GM12878 (cell line): ENCODE results near the gene C19orf38. TPM values are rescaled to one million over a fixed set of nuclear protein-coding genes. Genes with fewer than 3 reads are reported as not detected.

ENCODE experiments used
- ATAC-seq: fragments of 200-7000 bp; cut with Tn5 transposase; 3 replicates; pipeline ENCODE4 v1.9.1; 2020; ENCODE audit warnings: mild to moderate bottlenecking, moderate library complexity
- BruUV-seq: library from RNA; stranded (reverse); fragments of 400-500 nt; replicated peaks from 2 replicates; lab custom pipeline; 2021; lab: Mats Ljungman, UMichigan
- CTCF ChIA-PET: fragments of 300-600 bp; sonication (Branson Sonifier 250); formaldehyde crosslinking; extraction: SDS; loops from one replicate; lab custom pipeline; 2021; ENCODE audit warnings: inconsistent platforms; lab: Yijun Ruan, JAX
- POLR2A ChIA-PET: fragments of 350-600 bp; formaldehyde crosslinking; extraction: SDS; loops from one replicate; lab custom pipeline; 2021; ENCODE audit warnings: inconsistent platforms; lab: Charles Lee
- RAD21 ChIA-PET: fragments of 300-600 bp; sonication (Branson Sonifier 250); formaldehyde crosslinking; loops from one replicate; lab custom pipeline; 2023; ENCODE audit warnings: antibody characterized with exemption; ENCODE audit not compliant: unreplicated experiment; lab: Charles Lee
- SMC1A ChIA-PET: fragments of 300-600 bp; sonication (Branson Sonifier 250); formaldehyde crosslinking; loops from one replicate; lab custom pipeline; 2023; ENCODE audit not compliant: unreplicated experiment, uncharacterized antibody; lab: Charles Lee
- DNase-seq: peaks from one replicate; pipeline ENCODE4 v3.0.0-alpha.2; 2011; ENCODE audit warnings: low read depth, low spot score
- FAIRE-seq: peaks from 3 replicates; lab custom pipeline; 2011; peaks lifted over from hg19 to GRCh38; lab: Jason Lieb, UNC
- H2AFZ ChIP-seq: 2 replicates; pipeline ENCODE4 v1.6.0; 2011; ENCODE audit warnings: low read depth, low read length, control low read depth; ENCODE audit not compliant: control insufficient read depth
- H3K27ac ChIP-seq: 2 replicates; pipeline ENCODE4 v1.5.1; 2011; ENCODE audit warnings: control low read depth; ENCODE audit not compliant: control insufficient read depth, insufficient read depth
- H3K27me3 ChIP-seq, 2 experiments: replicated peaks in 1 of 2; 2 replicates each; pipeline versions ENCODE4 v1.6.0 to v1.6.1; 2011; ENCODE audit warnings: low read length in 1 of 2; ENCODE audit not compliant: control insufficient read depth in 2 of 2, insufficient read depth in 2 of 2
- H3K36me3 ChIP-seq, 2 experiments: 2 replicates each; pipeline ENCODE4 v1.5.1; 2011; ENCODE audit warnings: low read length in 1 of 2; ENCODE audit not compliant: control insufficient read depth in 2 of 2, insufficient read depth in 2 of 2
- H3K4me1 ChIP-seq: 2 replicates; pipeline ENCODE4 v1.6.1; 2011; ENCODE audit warnings: mild to moderate bottlenecking, low read length, moderate library complexity, mixed read lengths; ENCODE audit not compliant: control insufficient read depth, insufficient read depth
- H3K4me2 ChIP-seq: 2 replicates; pipeline ENCODE4 v1.6.0; 2011; ENCODE audit warnings: control low read depth; ENCODE audit not compliant: control insufficient read depth, insufficient read depth
- H3K4me3 ChIP-seq: fragments of 200-600 bp; sonication (generic); 2 replicates; pipeline ENCODE4 v1.5.1; 2016
- H3K79me2 ChIP-seq: 2 replicates; pipeline ENCODE4 v1.6.0; 2011; ENCODE audit warnings: low read length; ENCODE audit not compliant: control insufficient read depth, insufficient read depth
- H3K9ac ChIP-seq: 2 replicates; pipeline ENCODE4 v1.8.0; 2011; ENCODE audit warnings: low read length, control low read depth, mixed read lengths; ENCODE audit not compliant: control insufficient read depth, insufficient read depth
- H3K9me3 ChIP-seq: replicated peaks from 3 replicates; pipeline ENCODE4 v1.5.1; 2011; ENCODE audit warnings: mild to moderate bottlenecking, low read length; ENCODE audit not compliant: control insufficient read depth, insufficient read depth
- H4K20me1 ChIP-seq: 2 replicates; pipeline ENCODE4 v1.6.0; 2011; ENCODE audit not compliant: control insufficient read depth, insufficient read depth
- ETV6 ChIP-seq, 2 experiments: fragments of 450-650 bp in 1 of 2; IDR thresholded peaks in 1 of 2; conservative IDR thresholded peaks in 1 of 2; 2 replicates each; pipeline ENCODE4 v1.6.1; 2014; ENCODE audit warnings: antibody characterized with exemption in 1 of 2, borderline replicate concordance in 1 of 2, low read depth in 1 of 2, mild to moderate bottlenecking in 1 of 2, moderate library complexity in 1 of 2
- HDGF ChIP-seq: fragments of 450-650 bp; IDR thresholded peaks from 2 replicates; pipeline ENCODE4 v1.6.1; 2016; ENCODE audit warnings: antibody characterized with exemption
- IKZF2 ChIP-seq, 2 experiments: fragments of 450-650 bp; IDR thresholded peaks; 2 replicates each; pipeline ENCODE4 v1.6.1; 2017; ENCODE audit warnings: mild to moderate bottlenecking in 2 of 2, moderate library complexity in 2 of 2
- KLF5 ChIP-seq: fragments of 450-650 bp; IDR thresholded peaks from 2 replicates; pipeline ENCODE4 v1.6.1; 2014; ENCODE audit warnings: mild to moderate bottlenecking; ENCODE audit not compliant: partially characterized antibody
- MEF2B ChIP-seq: fragments of 450-650 bp; IDR thresholded peaks from 2 replicates; pipeline ENCODE4 v1.6.1; 2018; ENCODE audit warnings: mild to moderate bottlenecking, moderate library complexity; ENCODE audit not compliant: partially characterized antibody, poor library complexity, severe bottlenecking
- TCF12 ChIP-seq: IDR thresholded peaks from 2 replicates; pipeline ENCODE4 v1.6.1; 2011; ENCODE audit warnings: low read depth, mild to moderate bottlenecking, low read length
- ZNF217 ChIP-seq: fragments of 450-650 bp; IDR thresholded peaks from 2 replicates; pipeline ENCODE4 v1.6.1; 2017; ENCODE audit warnings: antibody characterized with exemption, mild to moderate bottlenecking
- WGBS: methylation state at CpG from one replicate; pipeline ENCODE4 v1.1.6; 2016; ENCODE audit warnings: low lambda C conversion rate; ENCODE audit not compliant: insufficient replicate concordance, insufficient coverage; ENCODE audit errors: missing lambda C conversion rate; 5-methylcytosine and 5-hydroxymethylcytosine counted together
- in situ Hi-C: fragments of 300-500 bp; cut with MboI; formaldehyde crosslinking; loops from 9 replicates; pipeline ENCODE4 v1.14.3; 2018; ENCODE audit warnings: mixed read lengths
- intact Hi-C: fragments of 100-400 bp; cut with micrococcal nuclease; formaldehyde crosslinking; loops from one replicate; pipeline ENCODE4 v1.14.2; 2022; ENCODE audit not compliant: unreplicated experiment
- polyA plus RNA-seq, 11 experiments: library from polyadenylated mRNA; depleted of rRNA in 4 of 11; unstranded in 6 of 11; stranded (reverse) in 5 of 11; fragments of >200 nt; fragmentation: Nextera tagmentation in 4 of 11; fragmentation: Illumina TruSeq in 1 of 11; extraction: Ambion mirVana in 4 of 11; extraction: Trizol in 1 of 11; gene quantifications; 1 replicate in 1 of 11; 2 replicates in 10 of 11; pipeline versions ENCODE4 v1.2.1 to v1.2.3, GENCODE V29; 2011 to 2016; ENCODE audit warnings: inconsistent platforms in 2 of 11, missing spikeins in 2 of 11, low read depth in 1 of 11
- total RNA-seq, 4 experiments: library from RNA; depleted of rRNA in 3 of 4; stranded (reverse); fragments of >200 nt in 3 of 4; fragmentation: Illumina TruSeq in 1 of 4; extraction: Trizol in 1 of 4; gene quantifications; 2 replicates each; pipeline versions ENCODE4 v1.2.1 to v1.2.3, GENCODE V29; 2013 to 2021
- TF ChIP-seq, protein P1 (sequence below): fragments of 450-650 bp; IDR thresholded peaks from 2 replicates; pipeline ENCODE4 v1.6.1; 2017; ENCODE audit warnings: mild to moderate bottlenecking, moderate library complexity

C19orf38 gene
- total and polyA plus RNA-seq, 10 of the 15 experiments (the other 5 are each of a cell fraction or from before 2014, with no cell fraction given), result 2.6 to 7.5 (median 5.0) TPM

DNA sequence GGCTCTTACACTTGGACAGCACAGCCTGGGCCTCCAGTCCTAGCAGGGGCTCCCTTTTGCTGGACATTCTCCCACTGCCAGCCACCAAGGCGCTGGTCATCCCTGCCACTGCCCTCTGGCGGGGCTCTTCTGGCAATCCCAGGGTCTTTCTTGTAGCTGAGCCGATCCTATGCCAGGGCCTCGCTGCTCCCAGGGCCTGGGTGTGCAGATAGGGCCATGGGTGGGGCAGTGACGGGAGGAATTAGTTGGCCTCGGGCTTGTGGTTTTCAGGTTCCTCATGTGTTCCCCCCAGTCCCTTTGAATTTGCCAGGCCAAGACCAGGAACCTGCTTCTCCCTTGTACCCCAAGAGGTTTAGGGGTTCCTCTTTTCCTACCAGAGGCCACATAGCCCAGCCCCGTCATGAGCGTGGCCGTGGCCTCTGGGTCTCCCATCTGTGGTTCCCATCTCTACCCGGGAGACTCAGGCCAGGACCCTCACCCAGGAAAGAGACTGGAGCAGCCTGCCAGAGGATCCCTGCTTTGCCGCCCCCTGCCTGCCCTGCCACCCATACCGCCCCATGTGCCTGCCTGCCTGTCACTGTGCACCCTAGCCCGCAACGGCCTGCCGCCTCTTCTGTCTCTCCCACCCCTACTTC lies 38.4 kb upstream of the C19orf38 start:
- Histone ChIP-seq H3K79me2 (no peaks in the 10 kb centered on the region), H2AFZ (no peak overlapping the region), H3K27ac (no peak overlapping the region), H4K20me1 (no peaks in the 10 kb centered on the region), H3K4me3 (no peak overlapping the region), H3K4me1 (no peaks in the 10 kb centered on the region; the same call in 1 of the 2 replicates), H3K9me3 (no peaks in the 10 kb centered on the region), H3K27me3 (no peaks in the 10 kb centered on the region), H3K36me3 (peaks cover 0 to 19% of the 10 kb centered on the region in 2 experiments), H3K4me2 (no peak overlapping the region), H3K9ac (no peak overlapping the region)
- DNase-seq (no peak), ATAC-seq (no peak), FAIRE-seq (no peak)
- ChIA-PET SMC1A (no interaction called here), POLR2A (no interaction called here), CTCF (interaction anchor here (0.8 kb wide), 1 partner anchor 49 kb away, joined by 3 read pairs; no protein-coding TSS in a partner anchor), RAD21 (no interaction called here)
- TF ChIP-seq, protein P1, sequence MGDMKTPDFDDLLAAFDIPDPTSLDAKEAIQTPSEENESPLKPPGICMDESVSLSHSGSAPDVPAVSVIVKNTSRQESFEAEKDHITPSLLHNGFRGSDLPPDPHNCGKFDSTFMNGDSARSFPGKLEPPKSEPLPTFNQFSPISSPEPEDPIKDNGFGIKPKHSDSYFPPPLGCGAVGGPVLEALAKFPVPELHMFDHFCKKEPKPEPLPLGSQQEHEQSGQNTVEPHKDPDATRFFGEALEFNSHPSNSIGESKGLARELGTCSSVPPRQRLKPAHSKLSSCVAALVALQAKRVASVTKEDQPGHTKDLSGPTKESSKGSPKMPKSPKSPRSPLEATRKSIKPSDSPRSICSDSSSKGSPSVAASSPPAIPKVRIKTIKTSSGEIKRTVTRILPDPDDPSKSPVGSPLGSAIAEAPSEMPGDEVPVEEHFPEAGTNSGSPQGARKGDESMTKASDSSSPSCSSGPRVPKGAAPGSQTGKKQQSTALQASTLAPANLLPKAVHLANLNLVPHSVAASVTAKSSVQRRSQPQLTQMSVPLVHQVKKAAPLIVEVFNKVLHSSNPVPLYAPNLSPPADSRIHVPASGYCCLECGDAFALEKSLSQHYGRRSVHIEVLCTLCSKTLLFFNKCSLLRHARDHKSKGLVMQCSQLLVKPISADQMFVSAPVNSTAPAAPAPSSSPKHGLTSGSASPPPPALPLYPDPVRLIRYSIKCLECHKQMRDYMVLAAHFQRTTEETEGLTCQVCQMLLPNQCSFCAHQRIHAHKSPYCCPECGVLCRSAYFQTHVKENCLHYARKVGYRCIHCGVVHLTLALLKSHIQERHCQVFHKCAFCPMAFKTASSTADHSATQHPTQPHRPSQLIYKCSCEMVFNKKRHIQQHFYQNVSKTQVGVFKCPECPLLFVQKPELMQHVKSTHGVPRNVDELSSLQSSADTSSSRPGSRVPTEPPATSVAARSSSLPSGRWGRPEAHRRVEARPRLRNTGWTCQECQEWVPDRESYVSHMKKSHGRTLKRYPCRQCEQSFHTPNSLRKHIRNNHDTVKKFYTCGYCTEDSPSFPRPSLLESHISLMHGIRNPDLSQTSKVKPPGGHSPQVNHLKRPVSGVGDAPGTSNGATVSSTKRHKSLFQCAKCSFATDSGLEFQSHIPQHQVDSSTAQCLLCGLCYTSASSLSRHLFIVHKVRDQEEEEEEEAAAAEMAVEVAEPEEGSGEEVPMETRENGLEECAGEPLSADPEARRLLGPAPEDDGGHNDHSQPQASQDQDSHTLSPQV, result no peak
- TF ChIP-seq KLF5 (no peak), TCF12 (no peak), IKZF2 (IDR thresholded peaks at IDR 0.05) (no peak), HDGF (no peak), MEF2B (no peak), ZNF217 (no peak), ETV6 (conservative IDR thresholded peaks at IDR 0.05 in 1 of 2, IDR thresholded peaks at IDR 0.05 in 1 of 2; ENCODE audit: borderline replicate concordance in 1 of 2, low read depth in 1 of 2) (no peak)
- in situ Hi-C loops (no loop called here), intact Hi-C loops (no loop called here)
- no TSS peak for BruUV-seq
- 97% methylated on average over 14 of the region's 15 CpGs for WGBS
